Upper lobe of left lung (tissue), 4 donors: Measurements from ENCODE around the gene DCN.

Source experiments
- CTCF ChIP-seq, 6 experiments: fragments of 450-650 bp in 4 of 6; fragments of 200-600 bp in 2 of 6; sonication (generic) in 2 of 6; IDR thresholded peaks; one replicate each; pipeline ENCODE4 v1.5.1; 2016 to 2019; ENCODE audit warnings: antibody characterized with exemption in 6 of 6
- EP300 ChIP-seq, 4 donors: sonication (generic); formaldehyde crosslinking; IDR thresholded peaks; one replicate each; pipeline ENCODE4 v1.5.1; 2017; ENCODE audit warnings: antibody characterized with exemption in 4 of 4, control low read depth in 2 of 4
- POLR2A ChIP-seq, 4 donors: fragments of 450-650 bp; IDR thresholded peaks; one replicate each; pipeline ENCODE4 v1.5.1; 2016 to 2017; ENCODE audit warnings: antibody characterized with exemption in 4 of 4, mild to moderate bottlenecking in 2 of 4
- POLR2AphosphoS5 ChIP-seq, 2 donors: sonication (generic); formaldehyde crosslinking; IDR thresholded peaks; one replicate each; pipeline ENCODE4 v1.5.1; 2017; ENCODE audit warnings: antibody characterized with exemption in 2 of 2

- TF ChIP-seq EP300 (IDR thresholded peaks at IDR 0.05) (no peak), CTCF (IDR thresholded peaks at IDR 0.05) (no peak), POLR2AphosphoS5 (IDR thresholded peaks at IDR 0.05) (no peak), POLR2A (IDR thresholded peaks at IDR 0.05) (no peak)
Measured at GRCh38 chr12:91093341-91093740, 89.3 kb downstream of the DCN start.
